Heart left ventricle (tissue), 13 donors: Measurements from ENCODE around the gene RALGPS1.

ENCODE experiments used
- POLR2A ChIP-seq, 2 donors: fragments of 450-650 bp; IDR thresholded peaks; one replicate each; pipeline ENCODE4 v1.6.1; 2017; ENCODE audit warnings: antibody characterized with exemption in 2 of 2, mild to moderate bottlenecking in 2 of 2, moderate library complexity in 2 of 2
- TF ChIP-seq, protein P1 (sequence below), 12 donors: fragments of 200-600 bp; sonication (generic) in 4 of 12; IDR thresholded peaks; one replicate each; pipeline versions ENCODE4 v1.5.0 to v1.8.0; 2018 to 2022; ENCODE audit warnings: antibody characterized with exemption in 12 of 12, mild to moderate bottlenecking in 5 of 12
- donor health status: ischemic (EF 13 %, LVEDD 7.1; RV severe dilation, severe dysfunction).
- donor health status: DM: no; HTN: yes; CAD: no.
- donor health status: DM: no; HTN: no; CAD: no.
- donor health status: ischemic (EF 25% LVEDD 6.9; RV normal size, moderate dysfunction).
- donor health status: ischemic (EF 25% LVEDD 5.7; RV mildly dilated, moderate dysfunction).
- donor health status: ischemic (EF 35%, LVEDD 5.7; RV mildly dilated, moderate dysfunction).
- donor health status: nonischemic (EF 11% LVEDD 7.7; RV severe dilation, severe dysfunction).
- donor health status: DM: yes; HTN: yes; CAD: no.
- donor health status: PGD.
- donor health status: ischemic (EF 29% LVEDD 5.4; RV normal size, mild dysfunction).
- donor health status: nonischemic (EF 23%, LVEDD 6.1; RV moderate dilation, normal function).

DNA sequence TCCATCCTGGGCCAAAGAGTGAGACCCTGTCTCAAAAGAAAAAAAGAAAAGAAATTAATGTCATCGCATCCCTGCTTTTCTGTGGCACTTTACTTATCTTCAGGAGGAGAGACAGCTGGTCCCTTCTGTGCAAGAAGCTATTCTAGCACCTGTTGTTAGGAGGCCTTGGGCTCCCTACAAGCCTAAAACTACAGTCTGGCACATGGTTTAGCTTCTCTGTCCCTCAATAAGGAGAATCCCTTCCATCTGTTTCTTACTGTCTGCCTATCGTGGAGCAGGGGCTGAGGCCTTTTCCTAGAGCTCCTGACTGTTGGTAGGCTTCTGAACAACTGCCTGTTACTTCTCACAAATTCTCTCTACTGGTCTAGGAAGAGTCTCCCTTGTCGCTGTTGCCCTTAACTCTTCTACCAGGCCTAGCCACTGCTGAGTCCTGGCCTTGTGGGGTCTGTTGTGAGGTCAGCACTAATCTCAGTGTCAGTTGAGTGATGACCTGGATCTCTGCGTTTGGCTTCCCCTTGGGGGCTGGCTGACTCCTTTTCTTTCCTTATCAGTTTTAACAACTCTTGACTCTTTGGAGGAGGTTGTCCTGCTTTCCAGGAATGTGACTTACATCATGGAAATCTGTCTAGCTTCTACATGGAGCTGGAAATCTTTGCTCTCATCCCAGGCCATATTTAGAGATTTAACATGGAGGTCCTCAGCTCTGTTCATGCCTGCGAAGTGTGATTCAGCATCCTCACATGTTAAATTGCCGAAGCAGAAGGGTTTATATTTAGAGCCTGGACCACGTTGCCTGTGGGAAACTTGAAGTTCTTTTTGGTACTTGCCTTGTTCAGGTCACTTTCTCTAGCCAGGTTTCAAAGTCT is 344.3 kb downstream of the RALGPS1 start:
- TF ChIP-seq, protein P1, sequence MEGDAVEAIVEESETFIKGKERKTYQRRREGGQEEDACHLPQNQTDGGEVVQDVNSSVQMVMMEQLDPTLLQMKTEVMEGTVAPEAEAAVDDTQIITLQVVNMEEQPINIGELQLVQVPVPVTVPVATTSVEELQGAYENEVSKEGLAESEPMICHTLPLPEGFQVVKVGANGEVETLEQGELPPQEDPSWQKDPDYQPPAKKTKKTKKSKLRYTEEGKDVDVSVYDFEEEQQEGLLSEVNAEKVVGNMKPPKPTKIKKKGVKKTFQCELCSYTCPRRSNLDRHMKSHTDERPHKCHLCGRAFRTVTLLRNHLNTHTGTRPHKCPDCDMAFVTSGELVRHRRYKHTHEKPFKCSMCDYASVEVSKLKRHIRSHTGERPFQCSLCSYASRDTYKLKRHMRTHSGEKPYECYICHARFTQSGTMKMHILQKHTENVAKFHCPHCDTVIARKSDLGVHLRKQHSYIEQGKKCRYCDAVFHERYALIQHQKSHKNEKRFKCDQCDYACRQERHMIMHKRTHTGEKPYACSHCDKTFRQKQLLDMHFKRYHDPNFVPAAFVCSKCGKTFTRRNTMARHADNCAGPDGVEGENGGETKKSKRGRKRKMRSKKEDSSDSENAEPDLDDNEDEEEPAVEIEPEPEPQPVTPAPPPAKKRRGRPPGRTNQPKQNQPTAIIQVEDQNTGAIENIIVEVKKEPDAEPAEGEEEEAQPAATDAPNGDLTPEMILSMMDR (IDR thresholded peaks at IDR 0.05), result no peak
- TF ChIP-seq POLR2A (IDR thresholded peaks at IDR 0.05), result no peak
